HG03442 (cell line): Measurements from ENCODE around the gene ADGRD1.

Experiments
- ATAC-seq: cut with Tn5 transposase; IDR thresholded peaks from one replicate; pipeline ENCODE4 v1.9.1; 2021; ENCODE audit warnings: mild to moderate bottlenecking, moderate library complexity; ENCODE audit not compliant: unreplicated experiment

The ADGRD1 gene

GRCh38 chr12:131052063-131052781 lies 98.5 kb downstream of the ADGRD1 start:
- no peak for ATAC-seq

GRCh38 chr12:131052929-131053328 lies 99.2 kb downstream of the ADGRD1 start:
- no peak for ATAC-seq

- ATAC-seq = no peak
These were observed 99.9 kb downstream of the ADGRD1 start for GRCh38 chr12:131053567-131053966.

GRCh38 chr12:131054345-131055092 lies 100.8 kb downstream of the ADGRD1 start:
- no peak for ATAC-seq

GRCh38 chr12:131055093-131055465 lies 101.4 kb downstream of the ADGRD1 start:
- no peak for ATAC-seq

GRCh38 chr12:131055596-131056233 lies 102.0 kb downstream of the ADGRD1 start:
- ATAC-seq = no peak

- ATAC-seq = no peak
These were observed 102.9 kb downstream of the ADGRD1 start for GRCh38 chr12:131056626-131057025.

- ATAC-seq = no peak
These were observed 103.6 kb downstream of the ADGRD1 start for GRCh38 chr12:131057211-131057721.

- no peak for ATAC-seq
These were observed 104.2 kb downstream of the ADGRD1 start for GRCh38 chr12:131057722-131058515.

GRCh38 chr12:131058700-131059099 lies 105.0 kb downstream of the ADGRD1 start:
- ATAC-seq = no peak

GRCh38 chr12:131060011-131060703 lies 106.5 kb downstream of the ADGRD1 start:
- ATAC-seq = no peak

GRCh38 chr12:131061041-131061806 lies 107.5 kb downstream of the ADGRD1 start:
- peak; percentile 70 for ATAC-seq

GRCh38 chr12:131063413-131063812 lies 109.7 kb downstream of the ADGRD1 start:
- ATAC-seq = no peak

- ATAC-seq = no peak
These were observed 110.3 kb downstream of the ADGRD1 start for GRCh38 chr12:131063960-131064359.

- no peak for ATAC-seq
These were observed 111.6 kb downstream of the ADGRD1 start for GRCh38 chr12:131065279-131065678.

- ATAC-seq = no peak
These were observed 112.1 kb downstream of the ADGRD1 start for GRCh38 chr12:131065801-131066200.

- ATAC-seq = no peak
These were observed 112.6 kb downstream of the ADGRD1 start for GRCh38 chr12:131066207-131066885.

GRCh38 chr12:131066886-131067490 lies 113.3 kb downstream of the ADGRD1 start:
- ATAC-seq = no peak
